Vein endothelial cell (primary cell): ENCODE data around the gene ASPHD2. TPM values are rescaled to one million over a fixed set of nuclear protein-coding genes. Genes with fewer than 3 reads are reported as not detected.

ENCODE experiments used
- small RNA-seq: library from RNA; depleted of rRNA; stranded (forward); fragments of <200 nt; gene quantifications from one replicate; pipeline ENCODE3, GENCODE V24; 2012
- total RNA-seq: library from RNA; depleted of rRNA; stranded (reverse); fragments of >200 nt; gene quantifications from 2 replicates; pipeline ENCODE4 v1.2.3, GENCODE V29; 2012

Gene ASPHD2
- 4.2 and 5.3 TPM in 2 replicates for total RNA-seq

GRCh38 chr22:26428515-26429457, at the start of gene ASPHD2:
Gene ASPHD2 (plus strand): TSS chr22:26429260. CDS start chr22:26433616, 4,356 bp downstream.

GRCh38 chr22:26483439-26484359, 54.6 kb downstream of the ASPHD2 start, which contains the start of the genes HPS4 and SRRD:
Gene HPS4 (minus strand): TSS chr22:26483783. CDS start chr22:26481762, 2,021 bp downstream.
Gene SRRD (plus strand): TSS chr22:26483877. CDS start chr22:26483891, 14 bp downstream.

Small RNA genes within 50 kb of the gene (small RNA-seq; reads per million reads assigned to genes)
- not detected for gene RNA5SP495

Other genes with a start within 250 kb of the ASPHD2 start
- 26.1 and 32.2 TPM in 2 replicates for gene HPS4, start 54.5 kb downstream of the ASPHD2 start, total RNA-seq
- 21.9 and 26.2 TPM in 2 replicates for gene SRRD, start 54.6 kb downstream of the ASPHD2 start, total RNA-seq
- gene TFIP11, start 83.2 kb downstream of the ASPHD2 start, total RNA-seq = 39.9 and 40.2 TPM in 2 replicates
- 63.7 and 68.9 TPM in 2 replicates for gene TPST2, start 160.9 kb downstream of the ASPHD2 start, total RNA-seq
- gene CRYBB1, start 188.8 kb downstream of the ASPHD2 start, total RNA-seq = not detected in 2 replicates
- not detected in 2 replicates for gene CRYBA4, start 192.7 kb downstream of the ASPHD2 start, total RNA-seq
- 0.33 and 0.48 TPM in 2 replicates for gene MIAT, start 228.3 kb downstream of the ASPHD2 start, total RNA-seq